WTC11 (cell line): ENCODE measurements around the gene KIRREL3. TPM values are rescaled to one million over a fixed set of nuclear protein-coding genes. Genes with fewer than 3 reads are reported as not detected.

ENCODE experiments used
- ATAC-seq: fragments of 200-7000 bp; cut with Tn5 transposase; 2 replicates; pipeline ENCODE4 v1.10.0; 2021; ENCODE audit warnings: mild to moderate bottlenecking, moderate library complexity
- CTCF ChIA-PET: fragments of 300-600 bp; sonication (Branson Sonifier 250); formaldehyde crosslinking; loops from one replicate; lab custom pipeline; 2021; ENCODE audit warnings: antibody characterized with exemption; lab: Charles Lee
- POLR2A ChIA-PET: fragments of 350-600 bp; sonication (Branson Sonifier 250); formaldehyde crosslinking; loops from one replicate; lab custom pipeline; 2021; ENCODE audit warnings: antibody characterized with exemption; lab: Charles Lee
- DNase-seq: peaks from one replicate; pipeline ENCODE4 v3.0.0; 2021; ENCODE audit warnings: low spot score
- H3K27ac Mint-ChIP-seq: 2 replicates; pipeline ENCODE4 v1.8.0; 2021; ENCODE audit warnings: mixed read lengths
- H3K27me3 Mint-ChIP-seq: 2 replicates; pipeline ENCODE4 v1.8.0; 2021; ENCODE audit warnings: low read depth, mild to moderate bottlenecking, moderate library complexity, mixed read lengths
- H3K36me3 Mint-ChIP-seq: 2 replicates; pipeline ENCODE4 v1.8.0; 2021; ENCODE audit warnings: mixed read lengths
- H3K4me1 Mint-ChIP-seq: 2 replicates; pipeline ENCODE4 v1.8.0; 2022; ENCODE audit warnings: mixed read lengths
- H3K4me3 Mint-ChIP-seq: 2 replicates; pipeline ENCODE4 v1.8.0; 2021; ENCODE audit warnings: mild to moderate bottlenecking, moderate library complexity, mixed read lengths
- H3K9me3 Mint-ChIP-seq: 2 replicates; pipeline ENCODE4 v1.8.0; 2021; ENCODE audit warnings: mixed read lengths
- CREB1 ChIP-seq: sonication (generic); formaldehyde crosslinking; IDR thresholded peaks from 2 replicates; pipeline ENCODE4 v1.8.0; 2023; ENCODE audit warnings: mild to moderate bottlenecking, missing genetic modification reagents
- CTCF ChIP-seq: fragments of 200-600 bp; IDR thresholded peaks from 2 replicates; pipeline ENCODE4 v1.8.0; 2022; ENCODE audit warnings: antibody characterized with exemption
- FOXP4 ChIP-seq: sonication (generic); formaldehyde crosslinking; IDR thresholded peaks from 2 replicates; pipeline ENCODE4 v1.8.0; 2022; ENCODE audit warnings: mild to moderate bottlenecking, missing genetic modification reagents
- GRHL2 ChIP-seq: fragments of 250-450 bp; sonication (Bioruptor Pico); IDR thresholded peaks from 2 replicates; pipeline ENCODE4 v1.8.0; 2022; ENCODE audit warnings: mild to moderate bottlenecking, moderate library complexity; ENCODE audit not compliant: insufficient replicate concordance, severe bottlenecking
- MXD4 ChIP-seq: fragments of 250-450 bp; sonication (Bioruptor Pico); IDR thresholded peaks from 2 replicates; pipeline ENCODE4 v1.8.0; 2021; ENCODE audit warnings: mild to moderate bottlenecking, moderate library complexity, borderline replicate concordance
- NFATC4 ChIP-seq: fragments of 250-450 bp; sonication (Bioruptor Pico); IDR thresholded peaks from 2 replicates; pipeline ENCODE4 v1.9.0; 2021; ENCODE audit warnings: mild to moderate bottlenecking
- SP1 ChIP-seq: sonication (generic); formaldehyde crosslinking; conservative IDR thresholded peaks from 2 replicates; pipeline ENCODE4 v1.8.1; 2022; ENCODE audit warnings: missing genetic modification reagents
- STAT6 ChIP-seq: sonication (generic); formaldehyde crosslinking; conservative IDR thresholded peaks from 2 replicates; pipeline ENCODE4 v1.8.1; 2023; ENCODE audit warnings: mild to moderate bottlenecking, low read depth, missing genetic modification reagents, moderate library complexity
- USF1 ChIP-seq: sonication (generic); formaldehyde crosslinking; IDR thresholded peaks from 2 replicates; pipeline ENCODE4 v1.8.0; 2022; ENCODE audit warnings: mild to moderate bottlenecking, missing genetic modification reagents
- ZBTB21 ChIP-seq: sonication (generic); formaldehyde crosslinking; IDR thresholded peaks from 2 replicates; pipeline ENCODE4 v1.8.1; 2023; ENCODE audit warnings: mild to moderate bottlenecking, missing genetic modification reagents, borderline replicate concordance
- ZBTB43 ChIP-seq: sonication (generic); formaldehyde crosslinking; IDR thresholded peaks from 2 replicates; pipeline ENCODE4 v1.8.1; 2023; ENCODE audit warnings: mild to moderate bottlenecking, missing genetic modification reagents
- ZNF281 ChIP-seq: sonication (generic); formaldehyde crosslinking; IDR thresholded peaks from 2 replicates; pipeline ENCODE4 v1.8.0; 2023; ENCODE audit warnings: mild to moderate bottlenecking, missing genetic modification reagents
- ZNF396 ChIP-seq: fragments of 250-450 bp; sonication (Bioruptor Pico); IDR thresholded peaks from 2 replicates; pipeline ENCODE4 v1.8.0; 2021; ENCODE audit warnings: mild to moderate bottlenecking, moderate library complexity, borderline replicate concordance
- total RNA-seq: library from RNA; stranded (reverse); gene quantifications from 3 replicates; pipeline ENCODE4 v1.2.3, GENCODE V29; 2021

The KIRREL3 gene
- total RNA-seq, 1 experiment from 2014 or later = 0.59 TPM

- TF ChIP-seq FOXP4 (CRISPR knock-in tag) (no peak), NFATC4 (CRISPR knock-in tag) (no peak), GRHL2 (CRISPR knock-in tag) (no peak)
These were observed 29.3 kb downstream of the KIRREL3 start (continued) for GRCh38 chr11:126971305-126971704.

- peak; percentile 33 for DNase-seq
- Mint-ChIP-seq H3K4me1 (peaks cover 28% of the 10 kb centered on the region), H3K27me3 (no peaks in the 10 kb centered on the region; the same call in 1 of the 2 replicates), H3K36me3 (peaks cover 15% of the 10 kb centered on the region), H3K4me3 (no peak overlapping the region), H3K9me3 (peaks cover 15% of the 10 kb centered on the region), H3K27ac (no peak overlapping the region)
- POLR2A ChIA-PET = no interaction called here
- ATAC-seq = peak; percentile 83
- CTCF ChIA-PET = interaction anchor here (1.0 to 2.7 kb wide), 6 partner anchors 17 to 253 kb away, joined by 3 to 51 read pairs (median 4); no protein-coding TSS in a partner anchor
- 0 out of 2 replicates have a peak, but pooled peaks have one; percentile 36 for TF ChIP-seq CTCF
- TF ChIP-seq USF1 (CRISPR knock-in tag) = no peak
- TF ChIP-seq NFATC4 (CRISPR knock-in tag) = no peak
These were observed 30.6 kb downstream of the KIRREL3 start for GRCh38 chr11:126969865-126970479.

GRCh38 chr11:126968915-126969314 lies 31.7 kb downstream of the KIRREL3 start:
- peak; percentile 92 for ATAC-seq
- CTCF ChIA-PET = interaction anchor here (0.6 to 2.7 kb wide), 9 partner anchors 8 to 488 kb away, joined by 3 to 51 read pairs (median 4); no protein-coding TSS in a partner anchor
- peak; percentile 30; the same call in 1 of the 2 replicates for TF ChIP-seq CTCF
- TF ChIP-seq ZNF396 (CRISPR knock-in tag) = no peak
- TF ChIP-seq ZBTB43 (CRISPR knock-in tag) = no peak
- no peak for TF ChIP-seq SP1 (CRISPR knock-in tag)
- Mint-ChIP-seq H3K36me3 (peaks cover 15% of the 10 kb centered on the region), H3K27me3 (no peaks in the 10 kb centered on the region; the same call in 1 of the 2 replicates), H3K4me1 (peaks cover 28% of the 10 kb centered on the region), H3K27ac (peak overlapping the region; percentile 61; the same call in 1 of the 2 replicates), H3K9me3 (peaks cover 15% of the 10 kb centered on the region), H3K4me3 (peak overlapping the region; percentile 6)
- DNase-seq = peak; percentile 78
- POLR2A ChIA-PET = no interaction called here

GRCh38 chr11:126965331-126965730 lies 35.2 kb downstream of the KIRREL3 start:
- DNase-seq (no peak), ATAC-seq (no peak)
- Mint-ChIP-seq H3K4me3 (no peak overlapping the region), H3K36me3 (no peaks in the 10 kb centered on the region), H3K27ac (no peak overlapping the region), H3K27me3 (no peaks in the 10 kb centered on the region; the same call in 1 of the 2 replicates), H3K4me1 (peaks cover 21% of the 10 kb centered on the region), H3K9me3 (peaks cover 13% of the 10 kb centered on the region)
- POLR2A ChIA-PET = no interaction called here
- CTCF ChIA-PET = interaction anchor here (2.2 kb wide), 1 partner anchor 25 kb away, joined by 15 read pairs; no protein-coding TSS in a partner anchor
- no peak for TF ChIP-seq ZNF396 (CRISPR knock-in tag)
- no peak for TF ChIP-seq ZBTB21
- no peak for TF ChIP-seq MXD4 (CRISPR knock-in tag)
- no peak for TF ChIP-seq CREB1 (CRISPR knock-in tag)
- no peak for TF ChIP-seq STAT6
- TF ChIP-seq ZNF281 (CRISPR knock-in tag) = no peak
